ENCODE results near the gene CUBN. TPM values are rescaled to one million over a fixed set of nuclear protein-coding genes. Genes with fewer than 3 reads are reported as not detected.

The CUBN gene
- total and polyA plus RNA-seq, 10 of the 15 experiments (the other 5 are each of a cell fraction or from before 2014, with no cell fraction given): under 0.01 to 0.14 (median 0.02) TPM; not detected in 6

GRCh38 chr10:17006631-17007417, 122.8 kb downstream of the CUBN start (continued):
- TF ChIP-seq IKZF1 (conservative IDR thresholded peaks at IDR 0.05) (no peak), NFIC (IDR thresholded peaks at IDR 0.05; ENCODE audit: low read depth, low read length) (no peak), CBFB (IDR thresholded peaks at IDR 0.05; ENCODE audit: low read depth) (no peak), ZBTB11 (CRISPR knock-in tag; IDR thresholded peaks at IDR 0.05) (no peak), MYB (IDR thresholded peaks at IDR 0.05; ENCODE audit: borderline replicate concordance, low read depth, low read length) (no peak), SPI1 (IDR thresholded peaks at IDR 0.05; ENCODE audit: borderline replicate concordance, insufficient read depth, low read depth, low read length) (no peak), SKIL (IDR thresholded peaks at IDR 0.05; ENCODE audit: low read depth, poor library complexity, severe bottlenecking) (no peak), ZNF622 (IDR thresholded peaks at IDR 0.05) (no peak)

Measured in GM12878 (cell line).